GM23248 (cell line): ENCODE measurements around the gene SNRPD1. TPM values are rescaled to one million over a fixed set of nuclear protein-coding genes. Genes with fewer than 3 reads are reported as not detected.

ENCODE experiments used
- DNase-seq: peaks from one replicate; pipeline ENCODE4 v3.0.0-alpha.2; 2015
- H2AFZ ChIP-seq: fragments of 200-600 bp; sonication (generic); 2 replicates; pipeline ENCODE4 v1.6.1; 2016; ENCODE audit warnings: antibody characterized with exemption
- H3F3A ChIP-seq: fragments of 200-600 bp; sonication (generic); 2 replicates; pipeline ENCODE4 v1.6.1; 2016; ENCODE audit warnings: mild to moderate bottlenecking, antibody characterized with exemption, mixed run types; ENCODE audit not compliant: insufficient read depth
- H3K27ac ChIP-seq: fragments of 200-600 bp; sonication (generic); 2 replicates; pipeline ENCODE4 v1.5.1; 2016; ENCODE audit warnings: mild to moderate bottlenecking
- H3K27me3 ChIP-seq: fragments of 200-600 bp; sonication (generic); replicated peaks from 2 replicates; pipeline ENCODE4 v1.6.1; 2016; ENCODE audit warnings: mild to moderate bottlenecking; ENCODE audit not compliant: insufficient read depth
- H3K36me3 ChIP-seq: fragments of 200-600 bp; sonication (generic); 2 replicates; pipeline ENCODE4 v1.6.1; 2016; ENCODE audit warnings: low read depth, mild to moderate bottlenecking
- H3K4me1 ChIP-seq: fragments of 200-600 bp; sonication (generic); 2 replicates; pipeline ENCODE4 v1.6.1; 2016; ENCODE audit warnings: mild to moderate bottlenecking; ENCODE audit not compliant: insufficient read depth
- H3K4me2 ChIP-seq: fragments of 200-600 bp; sonication (generic); one replicate; pipeline ENCODE4 v1.6.1; 2016; ENCODE audit warnings: mild to moderate bottlenecking; ENCODE audit not compliant: unreplicated experiment
- H3K4me3 ChIP-seq: fragments of 200-600 bp; sonication (generic); 2 replicates; pipeline ENCODE4 v1.5.1; 2016; ENCODE audit warnings: mild to moderate bottlenecking
- H3K79me2 ChIP-seq: fragments of 200-600 bp; sonication (generic); 2 replicates; pipeline ENCODE4 v1.6.1; 2016; ENCODE audit warnings: mild to moderate bottlenecking; ENCODE audit not compliant: insufficient read depth
- H3K9ac ChIP-seq: fragments of 200-600 bp; sonication (generic); 2 replicates; pipeline ENCODE4 v1.6.1; 2016; ENCODE audit warnings: mild to moderate bottlenecking
- H3K9me2 ChIP-seq: fragments of 200-600 bp; sonication (generic); 2 replicates; pipeline ENCODE4 v1.6.1; 2016; ENCODE audit warnings: mixed run types, mild to moderate bottlenecking, moderate library complexity; ENCODE audit not compliant: insufficient read depth
- H3K9me3 ChIP-seq: fragments of 200-600 bp; sonication (generic); one replicate; pipeline ENCODE4 v1.6.1; 2017; ENCODE audit warnings: low read depth
- H4K20me1 ChIP-seq: fragments of 200-600 bp; sonication (generic); 2 replicates; pipeline ENCODE4 v1.6.0; 2016; ENCODE audit not compliant: insufficient read depth
- EZH2 ChIP-seq: fragments of 200-600 bp; sonication (generic); IDR thresholded peaks from 2 replicates; pipeline ENCODE4 v1.6.1; 2018; ENCODE audit warnings: antibody characterized with exemption, mild to moderate bottlenecking; ENCODE audit not compliant: insufficient read depth, poor library complexity, severe bottlenecking
- EZH2phosphoT487 ChIP-seq: fragments of 200-600 bp; sonication (generic); IDR thresholded peaks from 2 replicates; pipeline ENCODE4 v1.6.1; 2018; ENCODE audit warnings: antibody characterized with exemption, moderate library complexity, mild to moderate bottlenecking, low read depth; ENCODE audit not compliant: insufficient read depth
- WGBS, 2 experiments: methylation state at CpG; one replicate each; pipeline ENCODE4 v1.1.6; 2015 to 2017; ENCODE audit warnings: low lambda C conversion rate in 2 of 2, low coverage in 1 of 2; ENCODE audit errors: missing lambda C conversion rate in 2 of 2; 5-methylcytosine and 5-hydroxymethylcytosine counted together
- in situ Hi-C: fragments of 300-500 bp; cut with MboI; formaldehyde crosslinking; loops from 2 replicates; pipeline ENCODE4 v1.15.0; 2020
- polyA plus RNA-seq: library from polyadenylated mRNA; unstranded; fragments of >200 nt; fragmentation: Nextera tagmentation; extraction: Ambion mirVana; gene quantifications from 2 replicates; pipeline ENCODE4 v1.2.1, GENCODE V29; 2016
- total RNA-seq: library from RNA; depleted of rRNA; stranded (reverse); fragments of >200 nt; shearing (Covaris generic); gene quantifications from 2 replicates; pipeline ENCODE4 v1.2.3, GENCODE V29; 2014

Gene SNRPD1
- total and polyA plus RNA-seq, 2 experiments from 2014 or later, result 16.2 to 159 TPM

- TF ChIP-seq EZH2phosphoT487, result no peak
- no peak for TF ChIP-seq EZH2
- Histone ChIP-seq H3K9me2 (no peaks in the 10 kb centered on the region), H3K4me1 (no peaks in the 10 kb centered on the region), H2AFZ (no peak overlapping the region), H3K27ac (no peak overlapping the region), H3K79me2 (peaks cover 45% of the 10 kb centered on the region), H3K9me3 (no peaks in the 10 kb centered on the region), H3F3A (peaks cover 3% of the 10 kb centered on the region; the same call in 1 of the 2 replicates), H3K27me3 (no peaks in the 10 kb centered on the region), H4K20me1 (no peaks in the 10 kb centered on the region), H3K36me3 (peaks cover 38% of the 10 kb centered on the region), H3K4me2 (no peak overlapping the region), H3K4me3 (no peak overlapping the region), H3K9ac (no peak overlapping the region)
- DNase-seq, result no peak
- 90 to 92% methylated on average over 9 of the region's 9 CpGs for WGBS, 2 experiments
- in situ Hi-C loops, result no loop called here
These were observed 17.1 kb downstream of the SNRPD1 start for GRCh38 chr18:21629089-21629832.

- TF ChIP-seq EZH2phosphoT487 (no peak), EZH2 (no peak)
- in situ Hi-C loops, result no loop called here
- H3K27ac ChIP-seq, result no peak overlapping the region
- 100% methylated on average over 1 of the region's 1 CpG for WGBS, 2 experiments
- no peaks in the 10 kb centered on the region for H3K9me2 ChIP-seq
- no peaks in the 10 kb centered on the region for H3K9me3 ChIP-seq
- no peaks in the 10 kb centered on the region for H3K4me1 ChIP-seq
- H3K79me2 ChIP-seq, result peaks cover 15% of the 10 kb centered on the region
- H4K20me1 ChIP-seq, result no peaks in the 10 kb centered on the region
- DNase-seq, result no peak
- peaks cover 28% of the 10 kb centered on the region for H3K36me3 ChIP-seq
- H3K4me2 ChIP-seq, result no peak overlapping the region
- no peak overlapping the region for H2AFZ ChIP-seq
- H3K9ac ChIP-seq, result no peak overlapping the region
- no peak overlapping the region for H3K4me3 ChIP-seq
- H3F3A ChIP-seq, result peaks cover 3% of the 10 kb centered on the region; the same call in 1 of the 2 replicates
- H3K27me3 ChIP-seq, result no peaks in the 10 kb centered on the region
These were observed 20.3 kb downstream of the SNRPD1 start for GRCh38 chr18:21632393-21632792.

- H3K9me2 ChIP-seq, result no peaks in the 10 kb centered on the region
- no peak overlapping the region for H3K27ac ChIP-seq
- no peak for DNase-seq
- H3K9me3 ChIP-seq, result no peaks in the 10 kb centered on the region
- in situ Hi-C loops, result no loop called here
- no peaks in the 10 kb centered on the region for H3K27me3 ChIP-seq
- H3K79me2 ChIP-seq, result 0 out of 2 replicates have a peak, but pooled peaks cover 4% of the 10 kb centered on the region
- no peak overlapping the region for H2AFZ ChIP-seq
- no peak overlapping the region for H3K9ac ChIP-seq
- peaks cover 8% of the 10 kb centered on the region for H3K36me3 ChIP-seq
- no peak overlapping the region for H3K4me3 ChIP-seq
- 61 to 70% methylated on average over 4 of the region's 4 CpGs for WGBS, 2 experiments
- H3F3A ChIP-seq, result peaks cover 3% of the 10 kb centered on the region; the same call in 1 of the 2 replicates
- no peak for TF ChIP-seq EZH2phosphoT487
- TF ChIP-seq EZH2, result no peak
- H3K4me2 ChIP-seq, result no peak overlapping the region
- H4K20me1 ChIP-seq, result no peaks in the 10 kb centered on the region
- no peaks in the 10 kb centered on the region for H3K4me1 ChIP-seq
These were observed 22.6 kb downstream of the SNRPD1 start for GRCh38 chr18:21634588-21635199.

GRCh38 chr18:21636769-21637168 is 24.7 kb downstream of the SNRPD1 start:
- H2AFZ ChIP-seq, result no peak overlapping the region
- no peak for TF ChIP-seq EZH2
- peaks cover 3% of the 10 kb centered on the region; the same call in 1 of the 2 replicates for H3F3A ChIP-seq
- no peaks in the 10 kb centered on the region for H3K79me2 ChIP-seq
- no peaks in the 10 kb centered on the region for H3K27me3 ChIP-seq
- H4K20me1 ChIP-seq, result no peaks in the 10 kb centered on the region
- H3K27ac ChIP-seq, result no peak overlapping the region
- H3K9me3 ChIP-seq, result no peaks in the 10 kb centered on the region
- no peaks in the 10 kb centered on the region for H3K4me1 ChIP-seq
- in situ Hi-C loops, result no loop called here
- WGBS, 2 experiments, result 66 to 67% methylated on average over 13 of the region's 13 CpGs
- H3K4me2 ChIP-seq, result no peak overlapping the region
- H3K9ac ChIP-seq, result no peak overlapping the region
- H3K36me3 ChIP-seq, result no peaks in the 10 kb centered on the region; the same call in none of the 2 replicates
- H3K9me2 ChIP-seq, result no peaks in the 10 kb centered on the region
- peak; percentile 17 for DNase-seq
- H3K4me3 ChIP-seq, result no peak overlapping the region
